ENCODE data around the gene GALNT1.

DNA sequence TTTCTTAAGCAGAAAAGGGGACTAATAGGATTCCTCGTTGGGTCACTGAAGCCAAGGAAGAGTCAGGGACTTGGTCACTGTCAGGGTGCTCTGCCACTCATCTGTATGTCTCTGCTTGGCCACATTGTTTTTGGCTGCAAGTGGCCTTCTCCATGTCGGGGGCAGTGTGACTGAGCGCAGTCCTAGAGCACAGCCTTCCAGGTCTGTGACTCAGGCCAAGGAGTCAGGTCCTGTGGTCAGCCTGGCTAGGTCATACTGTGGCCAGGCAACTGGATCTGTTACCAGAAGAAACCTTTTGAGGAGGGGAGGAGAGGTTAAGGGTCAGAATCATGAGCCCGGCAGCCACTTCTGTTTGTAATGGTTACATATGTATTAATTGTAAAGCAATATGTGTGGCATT, 61.3 kb downstream of the GALNT1 start:
- TF ChIP-seq, protein P1, sequence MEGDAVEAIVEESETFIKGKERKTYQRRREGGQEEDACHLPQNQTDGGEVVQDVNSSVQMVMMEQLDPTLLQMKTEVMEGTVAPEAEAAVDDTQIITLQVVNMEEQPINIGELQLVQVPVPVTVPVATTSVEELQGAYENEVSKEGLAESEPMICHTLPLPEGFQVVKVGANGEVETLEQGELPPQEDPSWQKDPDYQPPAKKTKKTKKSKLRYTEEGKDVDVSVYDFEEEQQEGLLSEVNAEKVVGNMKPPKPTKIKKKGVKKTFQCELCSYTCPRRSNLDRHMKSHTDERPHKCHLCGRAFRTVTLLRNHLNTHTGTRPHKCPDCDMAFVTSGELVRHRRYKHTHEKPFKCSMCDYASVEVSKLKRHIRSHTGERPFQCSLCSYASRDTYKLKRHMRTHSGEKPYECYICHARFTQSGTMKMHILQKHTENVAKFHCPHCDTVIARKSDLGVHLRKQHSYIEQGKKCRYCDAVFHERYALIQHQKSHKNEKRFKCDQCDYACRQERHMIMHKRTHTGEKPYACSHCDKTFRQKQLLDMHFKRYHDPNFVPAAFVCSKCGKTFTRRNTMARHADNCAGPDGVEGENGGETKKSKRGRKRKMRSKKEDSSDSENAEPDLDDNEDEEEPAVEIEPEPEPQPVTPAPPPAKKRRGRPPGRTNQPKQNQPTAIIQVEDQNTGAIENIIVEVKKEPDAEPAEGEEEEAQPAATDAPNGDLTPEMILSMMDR (conservative IDR thresholded peaks at IDR 0.05 in 1 of 2, IDR thresholded peaks at IDR 0.05 in 1 of 2; ENCODE audit: extremely low read depth in 1 of 2, insufficient read depth in 1 of 2, low read depth in 1 of 2, low read length in 2 of 2), result no peak
- TF ChIP-seq EZH2 (IDR thresholded peaks at IDR 0.05; ENCODE audit: borderline replicate concordance, low read length), result no peak
